ENCODE results near the gene C1orf94. TPM values are rescaled to one million over a fixed set of nuclear protein-coding genes. Genes with fewer than 3 reads are reported as not detected.
A peak's percentile ranks its signal among the peaks of the same experiment; 100 is the strongest.

C1orf94 gene
- total RNA-seq, 1 donor from 2014 or later: not detected

DNA sequence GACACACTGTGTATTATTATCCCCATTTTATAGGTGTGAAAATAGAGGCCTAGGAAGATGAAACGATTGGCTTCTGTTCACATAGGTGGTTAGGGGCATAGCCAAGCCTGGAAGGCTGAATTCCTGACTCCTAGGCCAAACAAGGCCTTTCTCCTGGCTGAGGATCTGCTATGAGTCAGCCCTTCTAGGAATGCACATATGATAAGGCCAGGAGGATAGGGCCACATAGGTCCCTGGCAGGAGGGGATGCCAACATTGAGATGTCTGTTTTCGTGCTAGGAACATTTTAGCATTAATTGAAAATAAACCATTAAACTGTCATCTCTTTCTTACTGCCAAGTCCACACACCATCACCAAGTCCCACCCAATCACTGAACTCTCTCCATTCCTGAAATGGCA lies 20.8 kb upstream of the C1orf94 start:
- Mint-ChIP-seq H3K4me1 (no peaks in the 10 kb centered on the region), H3K27ac (no peak overlapping the region), H3K36me3 (ENCODE audit: low read depth) (no peaks in the 10 kb centered on the region), H3K27me3 (peaks cover 33% of the 10 kb centered on the region), H3K9me3 (no peaks in the 10 kb centered on the region), H3K4me3 (no peak overlapping the region)
- DNase-seq (no peak), ATAC-seq (ENCODE audit: low read depth) (no peak)
- ChIA-PET CTCF (no interaction called here), POLR2A (no interaction called here)
- TF ChIP-seq, protein P1, sequence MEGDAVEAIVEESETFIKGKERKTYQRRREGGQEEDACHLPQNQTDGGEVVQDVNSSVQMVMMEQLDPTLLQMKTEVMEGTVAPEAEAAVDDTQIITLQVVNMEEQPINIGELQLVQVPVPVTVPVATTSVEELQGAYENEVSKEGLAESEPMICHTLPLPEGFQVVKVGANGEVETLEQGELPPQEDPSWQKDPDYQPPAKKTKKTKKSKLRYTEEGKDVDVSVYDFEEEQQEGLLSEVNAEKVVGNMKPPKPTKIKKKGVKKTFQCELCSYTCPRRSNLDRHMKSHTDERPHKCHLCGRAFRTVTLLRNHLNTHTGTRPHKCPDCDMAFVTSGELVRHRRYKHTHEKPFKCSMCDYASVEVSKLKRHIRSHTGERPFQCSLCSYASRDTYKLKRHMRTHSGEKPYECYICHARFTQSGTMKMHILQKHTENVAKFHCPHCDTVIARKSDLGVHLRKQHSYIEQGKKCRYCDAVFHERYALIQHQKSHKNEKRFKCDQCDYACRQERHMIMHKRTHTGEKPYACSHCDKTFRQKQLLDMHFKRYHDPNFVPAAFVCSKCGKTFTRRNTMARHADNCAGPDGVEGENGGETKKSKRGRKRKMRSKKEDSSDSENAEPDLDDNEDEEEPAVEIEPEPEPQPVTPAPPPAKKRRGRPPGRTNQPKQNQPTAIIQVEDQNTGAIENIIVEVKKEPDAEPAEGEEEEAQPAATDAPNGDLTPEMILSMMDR (IDR thresholded peaks at IDR 0.05): no peak
- intact Hi-C loops (cut with micrococcal nuclease): no loop called here

DNA sequence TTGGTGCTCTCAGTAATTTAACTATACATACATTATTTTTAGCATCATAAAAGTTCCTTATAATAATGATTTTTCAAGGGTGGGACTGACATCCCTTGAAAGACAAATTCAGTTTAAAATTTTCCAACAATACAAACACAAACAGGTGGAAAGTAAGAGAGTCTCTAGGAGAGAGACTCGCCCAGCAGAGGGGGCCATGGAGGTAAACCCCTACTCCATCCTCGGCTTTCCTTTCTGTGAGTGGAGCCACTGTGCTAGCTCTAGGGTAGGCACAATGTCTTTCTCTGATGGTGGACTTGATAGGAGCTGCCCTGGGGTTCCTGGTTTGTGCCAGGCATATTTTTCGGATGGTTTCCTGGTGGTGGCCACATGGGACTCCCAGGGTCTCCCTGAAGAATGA lies 20.0 kb upstream of the C1orf94 start:
- TF ChIP-seq, protein P1 (IDR thresholded peaks at IDR 0.05): no peak
- Mint-ChIP-seq H3K27me3 (peaks cover 37% of the 10 kb centered on the region), H3K36me3 (ENCODE audit: low read depth) (no peaks in the 10 kb centered on the region), H3K4me1 (no peaks in the 10 kb centered on the region), H3K4me3 (no peak overlapping the region), H3K9me3 (no peaks in the 10 kb centered on the region), H3K27ac (no peak overlapping the region)
- ATAC-seq (ENCODE audit: low read depth) (no peak), DNase-seq (no peak)
- POLR2A ChIA-PET: no interaction called here
- CTCF ChIA-PET: no interaction called here
- intact Hi-C loops (cut with micrococcal nuclease): no loop called here

DNA sequence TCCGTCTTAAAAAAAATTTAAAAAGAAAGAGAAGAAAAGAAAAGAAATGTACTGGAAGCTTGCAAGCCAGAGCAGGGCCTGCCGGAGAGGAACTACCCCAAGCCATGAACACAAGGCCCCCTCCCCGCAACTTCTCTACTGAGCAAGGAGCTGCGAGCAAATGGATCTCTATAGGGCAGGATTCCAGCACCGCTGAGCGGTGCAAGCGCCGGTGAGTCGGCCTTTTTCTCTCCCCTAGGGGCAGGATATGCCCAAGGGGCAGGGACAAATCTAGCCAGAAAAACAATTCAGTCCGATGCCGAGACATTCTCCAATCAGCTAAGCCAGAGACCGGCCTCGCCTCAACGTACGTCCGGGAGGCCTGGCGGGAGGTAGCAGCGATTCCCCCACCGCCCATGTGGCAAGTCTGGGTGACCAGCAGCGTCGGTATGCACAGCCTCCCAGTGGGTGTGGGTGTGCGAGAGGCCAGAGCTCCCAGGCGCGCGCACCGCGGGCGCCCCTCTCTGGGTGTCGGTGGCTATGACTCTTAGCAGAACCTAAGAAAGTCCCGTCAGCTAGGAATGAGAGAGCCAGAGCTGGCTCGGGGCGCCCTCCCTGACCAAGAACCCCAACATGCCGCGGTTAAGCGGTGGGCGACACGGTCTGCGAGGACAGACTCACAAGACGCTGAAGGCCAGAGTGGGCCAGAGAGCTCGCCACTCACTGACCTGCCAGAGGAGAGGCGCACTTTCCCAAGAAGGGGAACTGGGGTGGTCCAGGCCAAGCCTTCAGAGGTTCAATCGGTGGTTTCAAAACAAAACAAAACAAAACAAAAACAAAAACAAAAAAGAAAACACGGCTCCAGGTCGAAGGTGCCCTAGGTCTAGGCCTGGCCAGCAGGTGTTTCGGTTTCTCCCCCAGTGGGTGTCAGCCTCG lies 13.6 kb upstream of the C1orf94 start:
- no peak overlapping the region for H3K27ac Mint-ChIP-seq
- ChIA-PET POLR2A (no interaction called here), CTCF (interaction anchor here (1.7 kb wide), 1 partner anchor 530 kb away, joined by 5 read pairs; no protein-coding TSS in a partner anchor)
- H3K4me3 Mint-ChIP-seq: peak overlapping the region; percentile 44
- H3K4me1 Mint-ChIP-seq: peaks cover 16% of the 10 kb centered on the region
- no peak for ATAC-seq (ENCODE audit: low read depth)
- H3K36me3 Mint-ChIP-seq (ENCODE audit: low read depth): no peaks in the 10 kb centered on the region
- intact Hi-C loops (cut with micrococcal nuclease): loop anchor here (5.0 kb wide), 1 partner anchor 531 kb away; no protein-coding TSS in a partner anchor
- H3K27me3 Mint-ChIP-seq: peaks cover 60% of the 10 kb centered on the region
- TF ChIP-seq, protein P1 (IDR thresholded peaks at IDR 0.05): no peak
- no peak for DNase-seq
- H3K9me3 Mint-ChIP-seq: no peaks in the 10 kb centered on the region

DNA sequence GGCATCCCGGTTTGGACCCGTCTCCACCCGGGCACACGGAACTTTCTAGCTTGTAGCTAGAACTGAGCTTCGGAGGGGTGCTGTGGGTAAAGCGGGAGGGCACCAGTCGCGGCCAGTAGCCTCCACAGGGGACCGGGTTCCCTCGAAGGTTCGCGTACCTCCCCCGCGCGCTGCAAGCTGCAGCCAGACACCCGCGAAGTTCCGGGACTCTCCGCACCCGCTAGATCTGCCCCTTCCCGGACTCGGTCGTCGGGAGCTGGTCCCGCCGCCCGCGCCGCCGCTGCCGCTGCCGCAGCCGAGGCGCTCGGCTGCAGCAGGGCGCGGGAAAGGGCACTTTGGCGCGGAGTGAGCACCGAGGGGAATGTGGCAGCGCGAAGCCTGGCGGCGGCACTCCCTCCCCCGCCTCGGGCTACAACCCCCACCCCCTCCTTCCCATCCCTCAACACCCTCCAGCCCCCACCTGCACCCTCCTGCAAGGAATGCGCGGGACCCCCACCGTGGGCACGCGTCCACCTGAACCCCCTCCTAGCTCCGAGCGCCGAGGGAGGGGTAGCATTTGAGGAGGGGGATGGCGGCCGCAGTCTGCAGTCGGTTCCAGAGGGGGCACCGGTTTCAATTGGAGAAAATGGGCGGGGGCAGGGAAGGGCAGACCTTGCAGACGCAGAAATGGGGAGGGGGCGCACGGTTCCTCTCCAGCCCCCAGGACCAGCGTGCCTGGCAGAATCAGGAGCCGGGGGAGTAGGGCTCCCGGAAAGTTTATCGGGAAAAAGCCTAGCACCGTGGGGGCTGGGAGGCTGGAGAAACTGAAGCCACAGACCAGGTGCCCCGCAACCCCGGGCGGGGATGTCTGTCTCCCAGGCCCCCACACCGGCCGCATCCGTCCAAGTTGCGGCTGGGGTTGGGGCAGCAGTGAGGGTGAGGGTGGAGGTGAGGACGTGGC lies 12.6 kb upstream of the C1orf94 start:
- intact Hi-C loops (cut with micrococcal nuclease): loop anchor here (5.0 kb wide), 1 partner anchor 532 kb away; no protein-coding TSS in a partner anchor
- Mint-ChIP-seq H3K9me3 (no peaks in the 10 kb centered on the region), H3K27ac (no peak overlapping the region), H3K27me3 (peaks cover 67% of the 10 kb centered on the region), H3K36me3 (ENCODE audit: low read depth) (no peaks in the 10 kb centered on the region), H3K4me1 (peaks cover 16% of the 10 kb centered on the region), H3K4me3 (peak overlapping the region; percentile 44)
- TF ChIP-seq, protein P1 (IDR thresholded peaks at IDR 0.05): no peak
- ChIA-PET POLR2A (no interaction called here), CTCF (interaction anchor here (1.7 kb wide), 1 partner anchor 531 kb away, joined by 5 read pairs; no protein-coding TSS in a partner anchor)
- no peak for DNase-seq
- ATAC-seq (ENCODE audit: low read depth): no peak
